GM18858 (cell line): Measurements from ENCODE around the gene GFM2.
"Not testable (repeated sequence)": the region's sequence is repeated elsewhere in the genome, so short reads cannot be mapped to it uniquely, and the experiment has no call there.

ENCODE experiments used
- ATAC-seq: cut with Tn5 transposase; IDR thresholded peaks from one replicate; pipeline ENCODE4 v1.9.1; 2021; ENCODE audit not compliant: unreplicated experiment

GFM2 gene, protein sequence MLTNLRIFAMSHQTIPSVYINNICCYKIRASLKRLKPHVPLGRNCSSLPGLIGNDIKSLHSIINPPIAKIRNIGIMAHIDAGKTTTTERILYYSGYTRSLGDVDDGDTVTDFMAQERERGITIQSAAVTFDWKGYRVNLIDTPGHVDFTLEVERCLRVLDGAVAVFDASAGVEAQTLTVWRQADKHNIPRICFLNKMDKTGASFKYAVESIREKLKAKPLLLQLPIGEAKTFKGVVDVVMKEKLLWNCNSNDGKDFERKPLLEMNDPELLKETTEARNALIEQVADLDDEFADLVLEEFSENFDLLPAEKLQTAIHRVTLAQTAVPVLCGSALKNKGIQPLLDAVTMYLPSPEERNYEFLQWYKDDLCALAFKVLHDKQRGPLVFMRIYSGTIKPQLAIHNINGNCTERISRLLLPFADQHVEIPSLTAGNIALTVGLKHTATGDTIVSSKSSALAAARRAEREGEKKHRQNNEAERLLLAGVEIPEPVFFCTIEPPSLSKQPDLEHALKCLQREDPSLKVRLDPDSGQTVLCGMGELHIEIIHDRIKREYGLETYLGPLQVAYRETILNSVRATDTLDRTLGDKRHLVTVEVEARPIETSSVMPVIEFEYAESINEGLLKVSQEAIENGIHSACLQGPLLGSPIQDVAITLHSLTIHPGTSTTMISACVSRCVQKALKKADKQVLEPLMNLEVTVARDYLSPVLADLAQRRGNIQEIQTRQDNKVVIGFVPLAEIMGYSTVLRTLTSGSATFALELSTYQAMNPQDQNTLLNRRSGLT

DNA sequence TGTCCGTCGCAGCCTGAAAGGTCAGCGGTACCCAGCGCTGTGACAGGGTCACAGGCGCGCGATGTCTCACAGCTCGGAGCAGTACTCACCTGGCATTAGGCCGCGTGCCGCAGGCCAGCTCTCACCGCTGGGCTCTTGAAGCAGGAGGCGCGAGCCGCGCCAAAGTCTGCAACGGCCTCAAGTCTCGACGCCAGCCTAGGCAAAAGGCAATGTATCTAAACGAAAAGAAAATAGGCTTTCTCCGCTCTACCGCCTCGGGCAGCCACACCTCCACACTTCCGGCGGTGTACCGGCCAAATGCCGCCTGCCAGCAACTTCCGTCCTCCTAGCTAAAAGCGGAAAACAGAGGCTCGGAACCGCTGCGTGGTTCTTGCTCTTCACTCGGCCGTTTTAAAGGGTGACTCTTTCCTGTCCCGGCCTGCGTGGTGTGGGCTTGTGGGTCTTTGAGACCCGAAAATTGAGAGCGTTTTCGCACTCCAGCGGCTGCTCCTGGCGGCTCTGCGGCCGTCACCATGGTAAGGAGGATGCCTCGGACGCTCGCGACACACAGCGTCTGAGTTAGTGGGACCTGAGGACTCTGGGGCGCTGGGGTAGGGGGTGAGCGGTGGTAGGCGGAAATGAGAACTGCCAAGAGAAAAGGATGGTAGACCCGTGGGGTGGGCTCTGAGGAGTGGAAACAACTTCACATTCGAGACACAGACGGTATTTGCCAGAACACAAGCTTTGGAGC lies at the start of gene GFM2, which contains the start of gene NSA2:
TSS of gene GFM2 (minus strand) at position 269 of the 730 bp plus-strand sequence. CDS start 3,375 bp downstream, outside the sequence.
TSS of gene NSA2 (plus strand) at position 401 of the 730 bp plus-strand sequence. CDS start at position 513, 112 bp downstream.
- ATAC-seq: peak; percentile 79

DNA sequence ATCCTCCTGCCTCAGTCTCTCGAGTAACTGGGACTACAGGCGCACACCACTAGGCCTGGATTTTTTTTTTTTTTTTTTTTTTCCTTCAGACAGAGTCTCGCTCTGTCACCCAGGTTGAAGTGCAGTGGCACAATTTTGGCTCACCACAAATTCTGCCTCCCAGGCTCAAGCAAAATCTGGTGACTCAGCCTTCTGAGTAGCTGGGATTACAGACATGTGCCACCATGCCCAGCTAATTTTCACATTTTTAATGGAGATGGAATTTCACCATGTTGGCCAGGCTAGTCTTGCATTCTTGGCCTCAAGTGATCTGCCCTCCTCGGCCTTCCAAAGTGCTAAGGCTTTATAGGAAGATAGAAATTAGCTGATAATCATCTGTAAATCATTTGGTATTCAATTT lies 44.0 kb upstream of the GFM2 start:
- ATAC-seq: no peak

- no peak for ATAC-seq
Measured at GRCh38 chr5:74801941-74802340, 35.0 kb upstream of the GFM2 start.

DNA sequence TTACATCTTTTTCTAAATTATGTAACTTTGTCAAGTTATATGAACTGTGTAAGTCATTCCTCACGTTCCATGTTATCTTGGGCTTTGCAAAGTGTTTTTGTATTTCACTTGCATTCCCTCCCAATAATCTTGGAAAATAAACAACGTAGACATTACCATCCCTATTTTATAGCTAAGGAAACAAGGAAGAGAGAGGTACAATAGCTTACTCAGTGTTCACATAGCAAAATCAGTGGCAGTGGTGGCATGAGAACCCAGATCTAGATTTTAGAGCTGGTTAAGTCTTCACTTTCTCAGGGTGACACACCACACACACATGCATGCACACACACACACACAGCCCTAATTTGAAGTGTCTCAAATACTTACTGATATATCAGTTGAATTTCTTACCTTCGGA lies 34.3 kb upstream of the GFM2 start:
- no peak for ATAC-seq

DNA sequence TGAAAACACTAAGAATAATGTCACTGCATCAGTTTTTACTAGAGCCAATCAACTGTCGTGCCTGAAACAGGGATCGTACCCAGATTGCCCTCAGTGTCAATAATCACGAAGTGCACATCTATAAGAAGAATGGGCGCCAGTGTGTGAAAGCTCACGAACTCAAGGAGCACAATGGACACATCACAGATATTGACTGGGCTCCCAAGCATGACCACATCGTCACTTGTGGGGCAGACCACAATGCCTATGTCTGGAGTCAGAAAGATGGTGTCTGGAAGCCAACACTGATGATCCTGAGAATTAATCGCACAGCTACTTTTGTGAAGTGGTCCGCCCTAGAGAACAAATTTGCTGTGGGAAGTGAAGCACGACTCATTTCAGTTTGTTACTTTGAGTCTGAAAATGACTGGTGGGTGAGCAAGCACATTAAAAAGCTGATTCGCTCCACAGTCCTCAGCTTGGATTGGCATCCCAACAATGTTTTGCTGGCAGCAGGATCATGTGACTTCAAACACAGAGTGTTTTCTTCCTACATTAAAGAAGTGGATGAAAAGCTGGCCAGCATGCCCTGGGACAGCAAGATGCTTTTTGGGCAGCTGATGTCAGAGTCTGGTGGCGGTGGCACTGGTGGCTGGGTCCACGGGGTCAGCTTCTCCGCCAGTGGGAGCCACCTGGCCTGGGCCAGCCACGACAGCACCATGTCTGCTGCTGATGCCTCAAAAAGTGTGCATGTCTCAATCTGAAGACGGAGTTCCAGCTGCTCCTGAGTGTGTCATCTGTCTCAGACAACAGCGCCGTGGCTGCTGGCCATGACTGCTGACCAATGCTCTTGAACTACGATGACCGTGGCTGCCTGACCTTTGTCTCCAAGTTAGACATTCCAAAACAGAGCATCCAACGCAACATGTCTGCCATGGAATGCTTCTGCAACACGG lies 32.3 kb upstream of the GFM2 start:
- no peak for ATAC-seq

DNA sequence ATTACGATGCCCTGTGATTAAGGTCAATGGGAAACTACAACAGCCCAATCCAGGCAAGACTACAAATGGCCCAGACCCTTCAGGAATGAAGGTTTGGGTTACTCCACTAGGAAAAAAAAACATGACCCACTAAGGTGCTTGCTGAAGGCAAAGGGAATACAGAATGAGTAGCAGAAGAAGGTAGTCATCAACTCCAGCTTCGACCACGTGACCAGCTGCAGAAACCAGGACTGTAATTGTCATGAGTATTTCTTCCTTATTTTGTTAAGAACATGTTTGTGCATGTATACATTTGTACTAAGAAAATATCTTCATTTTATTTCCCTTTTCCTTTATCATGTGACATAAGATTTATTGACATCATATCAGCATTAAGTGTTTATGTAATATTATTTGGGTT lies 24.8 kb upstream of the GFM2 start:
- ATAC-seq: not testable (repeated sequence)

GRCh38 chr5:74787424-74787823 lies 20.5 kb upstream of the GFM2 start:
- no peak for ATAC-seq

DNA sequence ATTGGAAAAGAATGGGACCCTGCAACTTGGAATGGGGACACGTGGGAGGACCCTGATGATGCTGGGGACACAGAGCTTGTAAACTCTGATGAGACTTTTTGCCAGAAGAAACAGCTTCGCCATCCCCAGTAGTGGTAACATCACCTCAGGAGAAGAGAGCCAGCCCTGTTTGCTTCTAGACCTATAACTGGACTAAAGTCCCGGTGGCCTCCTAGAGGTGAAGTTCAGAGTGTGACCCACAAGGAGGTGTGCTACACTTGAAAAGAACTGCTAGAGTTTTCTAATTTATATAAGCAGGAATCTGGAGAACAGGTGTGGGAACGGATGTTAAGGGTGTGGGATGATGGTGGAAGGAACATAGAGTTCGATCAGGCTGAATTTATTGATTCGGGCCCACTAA lies 19.9 kb upstream of the GFM2 start:
- no peak for ATAC-seq

- ATAC-seq: no peak
Measured at GRCh38 chr5:74778609-74779008, 11.7 kb upstream of the GFM2 start.

- ATAC-seq: no peak
Measured at GRCh38 chr5:74772359-74772758, 5.4 kb upstream of the GFM2 start.

DNA sequence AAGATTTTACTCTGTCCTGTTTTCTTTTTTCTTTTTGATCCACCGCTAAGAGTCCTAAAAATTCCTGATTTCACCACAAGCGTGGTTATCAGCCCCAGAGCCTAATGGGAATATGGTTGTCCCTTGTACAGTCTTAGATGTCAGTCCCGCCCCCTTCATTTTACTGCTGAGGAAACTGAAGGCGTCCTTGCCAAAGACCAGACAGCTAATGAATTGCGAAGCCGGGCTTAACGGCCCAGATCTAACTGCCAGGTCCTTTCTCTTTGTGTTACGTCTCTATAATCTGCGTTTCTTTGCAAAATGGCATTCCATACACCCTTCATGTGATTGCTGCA lies 629 bp upstream of the GFM2 start:
- ATAC-seq: peak; percentile 12

DNA sequence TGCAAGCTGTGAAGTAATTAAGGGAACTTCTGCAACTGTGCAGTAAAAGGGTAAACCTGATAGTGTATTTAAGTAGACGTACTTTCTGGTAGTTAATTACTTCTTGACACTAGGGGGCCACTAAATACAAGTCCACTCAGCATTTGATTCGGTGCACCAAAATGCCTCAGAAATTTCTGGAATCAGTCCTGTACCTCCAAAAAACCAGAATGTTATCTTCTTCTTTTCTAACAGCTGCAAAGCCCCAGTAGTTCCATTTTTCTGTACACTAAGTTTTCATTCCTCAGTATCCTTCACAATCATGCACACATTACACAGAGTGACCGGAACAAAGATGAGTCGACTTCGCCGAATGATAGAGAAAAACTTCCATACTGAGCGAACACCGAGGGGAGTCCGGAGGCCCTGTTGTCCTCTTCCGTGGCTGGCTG lies 484 bp downstream of the GFM2 start:
- ATAC-seq: peak; percentile 24

- no peak for ATAC-seq
Measured at GRCh38 chr5:74765929-74766328, 988 bp downstream of the GFM2 start.

DNA sequence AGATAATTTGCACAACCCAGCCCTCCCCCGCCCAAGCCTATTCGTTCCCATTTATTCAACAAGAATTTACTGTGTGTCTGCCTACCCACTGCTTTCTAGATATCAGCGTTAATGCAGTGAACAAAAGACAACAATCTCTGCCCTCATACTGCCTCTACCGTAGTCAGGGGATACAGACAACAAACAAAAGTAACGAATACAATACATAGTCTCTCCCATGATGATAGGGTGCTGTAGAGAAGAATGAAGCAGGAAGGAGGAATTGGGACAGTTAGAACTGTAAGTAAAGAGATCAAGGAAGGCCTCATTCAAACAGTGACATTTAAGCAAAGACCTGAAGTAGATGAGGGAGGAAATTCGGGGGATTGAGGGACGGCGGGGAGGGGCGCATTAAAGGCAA lies 1.7 kb downstream of the GFM2 start:
- ATAC-seq: no peak

DNA sequence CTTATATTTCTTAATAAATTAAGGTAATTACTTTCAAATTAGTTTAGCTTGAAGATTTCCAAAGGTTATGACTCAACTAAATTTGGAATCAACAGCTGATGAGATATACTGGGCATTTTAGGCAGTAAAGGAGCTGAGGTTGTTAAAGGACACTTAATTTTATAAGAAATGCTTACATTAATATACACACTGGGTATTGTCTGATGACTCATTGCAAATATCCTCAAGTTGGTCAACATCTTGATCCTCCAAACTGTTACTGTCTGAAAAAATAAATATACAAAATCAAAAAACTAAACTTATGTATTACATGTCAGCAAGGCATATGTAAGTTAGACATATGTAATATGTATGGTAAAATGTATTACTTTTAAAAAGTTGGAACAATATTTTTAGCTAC lies 3.4 kb downstream of the GFM2 start:
- no peak for ATAC-seq

DNA sequence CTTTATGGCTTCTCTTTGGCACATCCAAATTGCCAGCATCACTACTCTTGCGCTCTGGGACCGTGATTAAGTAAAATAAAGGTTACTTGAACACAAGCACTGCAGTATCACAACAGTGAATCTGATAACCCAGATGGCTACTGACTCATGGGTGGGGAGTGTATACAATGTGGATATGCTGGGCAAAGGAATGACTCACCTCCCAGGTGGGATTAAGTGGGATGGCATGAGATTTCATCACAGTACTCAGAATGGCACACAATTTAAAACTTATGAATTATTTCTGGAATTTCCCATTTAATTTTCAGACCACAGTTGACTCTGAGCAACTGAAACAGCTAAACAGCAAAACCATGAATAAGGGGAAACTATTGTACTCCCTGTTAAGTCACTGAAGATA lies 4.3 kb downstream of the GFM2 start:
- no peak for ATAC-seq

GRCh38 chr5:74761241-74761640 lies 5.7 kb downstream of the GFM2 start:
- ATAC-seq: no peak

DNA sequence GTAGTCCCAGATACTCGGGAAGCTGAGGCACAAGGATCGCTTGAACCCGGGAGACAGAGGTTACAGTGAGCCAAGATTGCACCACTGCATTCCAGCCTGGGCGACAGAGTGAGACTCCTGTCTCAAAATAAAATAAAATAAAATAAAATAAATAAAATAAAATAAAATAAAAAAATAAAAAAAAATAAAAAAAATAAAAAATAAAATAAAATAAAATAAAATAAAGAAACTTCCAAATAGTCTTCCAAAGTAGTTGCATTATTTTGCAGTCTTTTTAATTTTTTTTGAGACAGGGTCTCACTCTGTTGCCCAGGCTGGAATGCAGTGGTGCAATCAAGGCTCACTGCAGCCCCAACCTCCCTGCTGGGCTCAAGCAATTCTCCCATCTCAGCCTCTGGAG lies 18.2 kb downstream of the GFM2 start:
- not testable (repeated sequence) for ATAC-seq

DNA sequence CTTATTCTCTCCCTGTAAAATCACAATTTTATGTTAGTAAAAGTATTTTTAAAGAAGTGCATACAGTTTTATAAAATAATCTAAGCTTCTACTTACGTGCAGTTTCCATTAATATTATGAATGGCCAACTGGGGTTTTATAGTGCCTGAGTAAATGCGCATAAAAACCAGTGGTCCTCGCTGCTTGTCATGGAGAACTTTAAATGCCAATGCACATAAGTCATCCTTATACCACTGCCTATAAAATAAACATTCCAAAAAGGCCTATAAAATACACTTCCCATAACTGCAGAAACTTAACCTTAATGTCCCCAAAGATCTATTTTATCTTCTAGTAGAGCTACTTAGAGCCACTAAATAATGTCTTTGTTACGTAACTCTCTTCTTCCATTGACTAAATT lies 28.5 kb downstream of the GFM2 start:
- ATAC-seq: no peak

GRCh38 chr5:74736759-74737158 lies 30.2 kb downstream of the GFM2 start:
- ATAC-seq: no peak
